WTC11 (cell line): ENCODE measurements around the gene INHA. TPM values are rescaled to one million over a fixed set of nuclear protein-coding genes. Genes with fewer than 3 reads are reported as not detected.
A peak's percentile ranks its signal among the peaks of the same experiment; 100 is the strongest.

Source experiments
- CREB1 ChIP-seq: sonication (generic); formaldehyde crosslinking; IDR thresholded peaks from 2 replicates; pipeline ENCODE4 v1.8.0; 2023; ENCODE audit warnings: mild to moderate bottlenecking, missing genetic modification reagents
- E2F5 ChIP-seq: sonication (generic); formaldehyde crosslinking; IDR thresholded peaks from 2 replicates; pipeline ENCODE4 v1.8.1; 2022; ENCODE audit warnings: mild to moderate bottlenecking, moderate library complexity, missing genetic modification reagents
- EMX1 ChIP-seq: fragments of 250-450 bp; sonication (Bioruptor Pico); IDR thresholded peaks from 2 replicates; pipeline ENCODE4 v1.8.0; 2021; ENCODE audit warnings: mild to moderate bottlenecking
- FOXK1 ChIP-seq: sonication (generic); formaldehyde crosslinking; IDR thresholded peaks from 2 replicates; pipeline ENCODE4 v1.8.0; 2022; ENCODE audit warnings: mild to moderate bottlenecking, moderate library complexity, missing genetic modification reagents
- IRF2 ChIP-seq: sonication (generic); formaldehyde crosslinking; IDR thresholded peaks from 2 replicates; pipeline ENCODE4 v1.8.0; 2022; ENCODE audit warnings: low read depth, missing genetic modification reagents, borderline replicate concordance
- KAT7 ChIP-seq: sonication (generic); formaldehyde crosslinking; IDR thresholded peaks from 2 replicates; pipeline ENCODE4 v1.8.1; 2023; ENCODE audit warnings: missing genetic modification reagents, mild to moderate bottlenecking, borderline replicate concordance
- MYBL2 ChIP-seq: sonication (generic); formaldehyde crosslinking; IDR thresholded peaks from 2 replicates; pipeline ENCODE4 v1.8.1; 2023; ENCODE audit warnings: mild to moderate bottlenecking, moderate library complexity, missing genetic modification reagents
- NR3C1 ChIP-seq: sonication (generic); formaldehyde crosslinking; conservative IDR thresholded peaks from 2 replicates; pipeline ENCODE4 v1.8.1; 2023; ENCODE audit warnings: low read depth, mild to moderate bottlenecking, missing genetic modification reagents
- PREB ChIP-seq: sonication (generic); formaldehyde crosslinking; IDR thresholded peaks from 2 replicates; pipeline ENCODE4 v1.8.1; 2022; ENCODE audit warnings: mild to moderate bottlenecking, missing genetic modification reagents, moderate library complexity, borderline replicate concordance
- STAT6 ChIP-seq: sonication (generic); formaldehyde crosslinking; conservative IDR thresholded peaks from 2 replicates; pipeline ENCODE4 v1.8.1; 2023; ENCODE audit warnings: mild to moderate bottlenecking, low read depth, missing genetic modification reagents, moderate library complexity
- TEAD4 ChIP-seq: sonication (generic); formaldehyde crosslinking; IDR thresholded peaks from 2 replicates; pipeline ENCODE4 v1.8.0; 2022; ENCODE audit warnings: mild to moderate bottlenecking, missing genetic modification reagents
- TP53 ChIP-seq: sonication (generic); formaldehyde crosslinking; IDR thresholded peaks from 2 replicates; pipeline ENCODE4 v1.8.1; 2023; ENCODE audit warnings: mild to moderate bottlenecking, missing genetic modification reagents
- ZNF138 ChIP-seq: sonication (generic); formaldehyde crosslinking; conservative IDR thresholded peaks from 2 replicates; pipeline ENCODE4 v1.8.1; 2022; ENCODE audit warnings: mild to moderate bottlenecking, moderate library complexity, missing genetic modification reagents
- ZNF232 ChIP-seq: sonication (generic); formaldehyde crosslinking; IDR thresholded peaks from 2 replicates; pipeline ENCODE4 v1.8.0; 2022; ENCODE audit warnings: mild to moderate bottlenecking, missing genetic modification reagents
- ZNF263 ChIP-seq: sonication (generic); formaldehyde crosslinking; IDR thresholded peaks from 2 replicates; pipeline ENCODE4 v1.8.1; 2022; ENCODE audit warnings: low read depth, mild to moderate bottlenecking, moderate library complexity, missing genetic modification reagents
- ZNF423 ChIP-seq: fragments of 250-450 bp; sonication (Bioruptor Pico); IDR thresholded peaks from 2 replicates; pipeline ENCODE4 v2.1.2; 2022; ENCODE audit warnings: mild to moderate bottlenecking, moderate library complexity
- total RNA-seq: library from RNA; stranded (reverse); gene quantifications from 3 replicates; pipeline ENCODE4 v1.2.3, GENCODE V29; 2021
- TF ChIP-seq, protein P1 (sequence below): sonication (generic); formaldehyde crosslinking; IDR thresholded peaks from 2 replicates; pipeline ENCODE4 v1.8.0; 2023; ENCODE audit warnings: missing genetic modification reagents, mild to moderate bottlenecking, borderline replicate concordance
- TF ChIP-seq, protein P2 (sequence below): sonication (generic); formaldehyde crosslinking; IDR thresholded peaks from 2 replicates; pipeline ENCODE4 v1.8.1; 2022; ENCODE audit warnings: low read depth, mild to moderate bottlenecking, moderate library complexity, missing genetic modification reagents, borderline replicate concordance
- TF ChIP-seq, protein P3 (sequence below): fragments of 250-450 bp; sonication (Bioruptor Pico); IDR thresholded peaks from 2 replicates; pipeline ENCODE4 v1.9.0; 2021; ENCODE audit warnings: mild to moderate bottlenecking
- TF ChIP-seq, protein P4 (sequence below): sonication (generic); formaldehyde crosslinking; IDR thresholded peaks from 2 replicates; pipeline ENCODE4 v1.8.1; 2023; ENCODE audit warnings: mild to moderate bottlenecking, missing genetic modification reagents, moderate library complexity

Gene INHA
- total RNA-seq, 1 experiment from 2014 or later, result 1.4 TPM

- TF ChIP-seq, protein P1, sequence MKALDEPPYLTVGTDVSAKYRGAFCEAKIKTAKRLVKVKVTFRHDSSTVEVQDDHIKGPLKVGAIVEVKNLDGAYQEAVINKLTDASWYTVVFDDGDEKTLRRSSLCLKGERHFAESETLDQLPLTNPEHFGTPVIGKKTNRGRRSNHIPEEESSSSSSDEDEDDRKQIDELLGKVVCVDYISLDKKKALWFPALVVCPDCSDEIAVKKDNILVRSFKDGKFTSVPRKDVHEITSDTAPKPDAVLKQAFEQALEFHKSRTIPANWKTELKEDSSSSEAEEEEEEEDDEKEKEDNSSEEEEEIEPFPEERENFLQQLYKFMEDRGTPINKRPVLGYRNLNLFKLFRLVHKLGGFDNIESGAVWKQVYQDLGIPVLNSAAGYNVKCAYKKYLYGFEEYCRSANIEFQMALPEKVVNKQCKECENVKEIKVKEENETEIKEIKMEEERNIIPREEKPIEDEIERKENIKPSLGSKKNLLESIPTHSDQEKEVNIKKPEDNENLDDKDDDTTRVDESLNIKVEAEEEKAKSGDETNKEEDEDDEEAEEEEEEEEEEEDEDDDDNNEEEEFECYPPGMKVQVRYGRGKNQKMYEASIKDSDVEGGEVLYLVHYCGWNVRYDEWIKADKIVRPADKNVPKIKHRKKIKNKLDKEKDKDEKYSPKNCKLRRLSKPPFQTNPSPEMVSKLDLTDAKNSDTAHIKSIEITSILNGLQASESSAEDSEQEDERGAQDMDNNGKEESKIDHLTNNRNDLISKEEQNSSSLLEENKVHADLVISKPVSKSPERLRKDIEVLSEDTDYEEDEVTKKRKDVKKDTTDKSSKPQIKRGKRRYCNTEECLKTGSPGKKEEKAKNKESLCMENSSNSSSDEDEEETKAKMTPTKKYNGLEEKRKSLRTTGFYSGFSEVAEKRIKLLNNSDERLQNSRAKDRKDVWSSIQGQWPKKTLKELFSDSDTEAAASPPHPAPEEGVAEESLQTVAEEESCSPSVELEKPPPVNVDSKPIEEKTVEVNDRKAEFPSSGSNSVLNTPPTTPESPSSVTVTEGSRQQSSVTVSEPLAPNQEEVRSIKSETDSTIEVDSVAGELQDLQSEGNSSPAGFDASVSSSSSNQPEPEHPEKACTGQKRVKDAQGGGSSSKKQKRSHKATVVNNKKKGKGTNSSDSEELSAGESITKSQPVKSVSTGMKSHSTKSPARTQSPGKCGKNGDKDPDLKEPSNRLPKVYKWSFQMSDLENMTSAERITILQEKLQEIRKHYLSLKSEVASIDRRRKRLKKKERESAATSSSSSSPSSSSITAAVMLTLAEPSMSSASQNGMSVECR, result no peak
- 0 out of 2 replicates have a peak, but pooled peaks have one; percentile 42 for TF ChIP-seq CREB1 (CRISPR knock-in tag)
- TF ChIP-seq, protein P2, sequence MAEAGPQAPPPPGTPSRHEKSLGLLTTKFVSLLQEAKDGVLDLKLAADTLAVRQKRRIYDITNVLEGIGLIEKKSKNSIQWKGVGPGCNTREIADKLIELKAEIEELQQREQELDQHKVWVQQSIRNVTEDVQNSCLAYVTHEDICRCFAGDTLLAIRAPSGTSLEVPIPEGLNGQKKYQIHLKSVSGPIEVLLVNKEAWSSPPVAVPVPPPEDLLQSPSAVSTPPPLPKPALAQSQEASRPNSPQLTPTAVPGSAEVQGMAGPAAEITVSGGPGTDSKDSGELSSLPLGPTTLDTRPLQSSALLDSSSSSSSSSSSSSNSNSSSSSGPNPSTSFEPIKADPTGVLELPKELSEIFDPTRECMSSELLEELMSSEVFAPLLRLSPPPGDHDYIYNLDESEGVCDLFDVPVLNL (CRISPR knock-in tag), result no peak
- 0 out of 2 replicates have a peak, but pooled peaks have one; percentile 37 for TF ChIP-seq NR3C1 (CRISPR knock-in tag)
- TF ChIP-seq, protein P3, sequence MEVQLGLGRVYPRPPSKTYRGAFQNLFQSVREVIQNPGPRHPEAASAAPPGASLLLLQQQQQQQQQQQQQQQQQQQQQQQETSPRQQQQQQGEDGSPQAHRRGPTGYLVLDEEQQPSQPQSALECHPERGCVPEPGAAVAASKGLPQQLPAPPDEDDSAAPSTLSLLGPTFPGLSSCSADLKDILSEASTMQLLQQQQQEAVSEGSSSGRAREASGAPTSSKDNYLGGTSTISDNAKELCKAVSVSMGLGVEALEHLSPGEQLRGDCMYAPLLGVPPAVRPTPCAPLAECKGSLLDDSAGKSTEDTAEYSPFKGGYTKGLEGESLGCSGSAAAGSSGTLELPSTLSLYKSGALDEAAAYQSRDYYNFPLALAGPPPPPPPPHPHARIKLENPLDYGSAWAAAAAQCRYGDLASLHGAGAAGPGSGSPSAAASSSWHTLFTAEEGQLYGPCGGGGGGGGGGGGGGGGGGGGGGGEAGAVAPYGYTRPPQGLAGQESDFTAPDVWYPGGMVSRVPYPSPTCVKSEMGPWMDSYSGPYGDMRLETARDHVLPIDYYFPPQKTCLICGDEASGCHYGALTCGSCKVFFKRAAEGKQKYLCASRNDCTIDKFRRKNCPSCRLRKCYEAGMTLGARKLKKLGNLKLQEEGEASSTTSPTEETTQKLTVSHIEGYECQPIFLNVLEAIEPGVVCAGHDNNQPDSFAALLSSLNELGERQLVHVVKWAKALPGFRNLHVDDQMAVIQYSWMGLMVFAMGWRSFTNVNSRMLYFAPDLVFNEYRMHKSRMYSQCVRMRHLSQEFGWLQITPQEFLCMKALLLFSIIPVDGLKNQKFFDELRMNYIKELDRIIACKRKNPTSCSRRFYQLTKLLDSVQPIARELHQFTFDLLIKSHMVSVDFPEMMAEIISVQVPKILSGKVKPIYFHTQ (CRISPR knock-in tag), result no peak
- no peak for TF ChIP-seq EMX1 (CRISPR knock-in tag)
- TF ChIP-seq TP53 (CRISPR knock-in tag), result no peak
- TF ChIP-seq FOXK1, result peak; percentile 84
- TF ChIP-seq ZNF138 (CRISPR knock-in tag), result no peak
- TF ChIP-seq, protein P4, sequence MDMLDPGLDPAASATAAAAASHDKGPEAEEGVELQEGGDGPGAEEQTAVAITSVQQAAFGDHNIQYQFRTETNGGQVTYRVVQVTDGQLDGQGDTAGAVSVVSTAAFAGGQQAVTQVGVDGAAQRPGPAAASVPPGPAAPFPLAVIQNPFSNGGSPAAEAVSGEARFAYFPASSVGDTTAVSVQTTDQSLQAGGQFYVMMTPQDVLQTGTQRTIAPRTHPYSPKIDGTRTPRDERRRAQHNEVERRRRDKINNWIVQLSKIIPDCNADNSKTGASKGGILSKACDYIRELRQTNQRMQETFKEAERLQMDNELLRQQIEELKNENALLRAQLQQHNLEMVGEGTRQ, result no peak; the same call in 1 of the 2 replicates
- TF ChIP-seq ZNF232 (CRISPR knock-in tag), result no peak
- TF ChIP-seq E2F5 (CRISPR knock-in tag), result 0 out of 2 replicates have a peak, but pooled peaks have one; percentile 39
- peak; percentile 84 for TF ChIP-seq ZNF423 (CRISPR knock-in tag)
- no peak for TF ChIP-seq KAT7 (CRISPR knock-in tag)
- no peak for TF ChIP-seq PREB (CRISPR knock-in tag)
- no peak for TF ChIP-seq MYBL2 (CRISPR knock-in tag)
- no peak for TF ChIP-seq IRF2 (CRISPR knock-in tag)
- no peak for TF ChIP-seq TEAD4 (CRISPR knock-in tag)
- no peak for TF ChIP-seq STAT6 (CRISPR knock-in tag)
- no peak for TF ChIP-seq ZNF263 (CRISPR knock-in tag)
These were observed 25.6 kb downstream of the INHA start, which contains the start of gene STK11IP (continued) for GRCh38 chr2:219597552-219598307.
